ENCODE measurements around the gene CAMTA1. TPM values are rescaled to one million over a fixed set of nuclear protein-coding genes. Genes with fewer than 3 reads are reported as not detected.

CAMTA1 gene
- total RNA-seq, 1 experiment from 2014 or later = 85.2 TPM

DNA sequence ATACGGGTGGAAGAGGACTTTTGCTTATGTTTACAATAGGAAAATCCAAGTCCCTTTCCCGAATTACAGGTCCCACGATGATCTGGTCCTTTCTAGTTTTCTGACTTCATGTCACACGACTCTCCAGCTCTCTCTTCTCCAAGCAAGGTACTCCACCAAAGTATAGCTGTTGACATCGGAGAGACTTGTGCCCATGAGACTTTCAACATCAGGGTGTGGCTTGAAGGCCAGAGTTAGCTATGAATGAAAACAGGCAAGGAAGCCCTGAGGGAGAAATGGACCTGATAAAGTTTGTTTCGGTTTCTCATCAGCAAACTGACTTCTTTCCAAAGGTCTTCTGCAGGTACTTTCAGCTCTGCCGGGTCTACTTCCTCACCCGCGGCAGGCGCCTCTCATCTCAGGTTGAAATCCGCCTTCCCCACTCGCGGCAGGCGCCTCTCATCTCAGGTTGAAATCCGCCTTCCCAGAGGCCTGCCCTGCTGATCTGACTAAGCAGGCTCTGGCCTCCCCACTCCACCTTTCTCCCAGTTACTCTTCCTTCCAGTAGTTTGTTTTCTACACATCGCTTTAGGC, 996.8 kb downstream of the CAMTA1 start:
- Histone ChIP-seq H3K27me3 (replicated peaks; ENCODE audit: insufficient read depth, low read depth, low read length, poor library complexity) (no peaks in the 10 kb centered on the region), H3K27ac (ENCODE audit: low read depth, low read length, poor library complexity, severe bottlenecking) (no peak overlapping the region), H3K36me3 (ENCODE audit: insufficient read depth, low read length, poor library complexity, severe bottlenecking) (peaks cover 24% of the 10 kb centered on the region), H3K4me3 (ENCODE audit: low read depth, low read length, poor library complexity, severe bottlenecking) (no peak overlapping the region), H3K4me1 (ENCODE audit: insufficient read depth, low read length, poor library complexity, severe bottlenecking) (peaks cover 5% of the 10 kb centered on the region), H3K9me3 (ENCODE audit: low read depth, low read length, poor library complexity, severe bottlenecking) (no peaks in the 10 kb centered on the region)
- DNase-seq (ENCODE audit: low spot score) = no peak
- POLR2A ChIA-PET (ENCODE audit: low non-redundant PET) = no interaction called here
- no TSS peak for BruUV-seq (replicated peaks)
- intact Hi-C loops (cut with micrococcal nuclease; ENCODE audit: unreplicated experiment) = no loop called here
- no peak for TF ChIP-seq EZH2 (IDR thresholded peaks at IDR 0.05; ENCODE audit: borderline replicate concordance, low read depth, low read length, poor library complexity, severe bottlenecking)
- TF ChIP-seq CTCF (conservative IDR thresholded peaks at IDR 0.05; ENCODE audit: low read depth, low read length) = no peak
- CTCF ChIA-PET = no interaction called here

DNA sequence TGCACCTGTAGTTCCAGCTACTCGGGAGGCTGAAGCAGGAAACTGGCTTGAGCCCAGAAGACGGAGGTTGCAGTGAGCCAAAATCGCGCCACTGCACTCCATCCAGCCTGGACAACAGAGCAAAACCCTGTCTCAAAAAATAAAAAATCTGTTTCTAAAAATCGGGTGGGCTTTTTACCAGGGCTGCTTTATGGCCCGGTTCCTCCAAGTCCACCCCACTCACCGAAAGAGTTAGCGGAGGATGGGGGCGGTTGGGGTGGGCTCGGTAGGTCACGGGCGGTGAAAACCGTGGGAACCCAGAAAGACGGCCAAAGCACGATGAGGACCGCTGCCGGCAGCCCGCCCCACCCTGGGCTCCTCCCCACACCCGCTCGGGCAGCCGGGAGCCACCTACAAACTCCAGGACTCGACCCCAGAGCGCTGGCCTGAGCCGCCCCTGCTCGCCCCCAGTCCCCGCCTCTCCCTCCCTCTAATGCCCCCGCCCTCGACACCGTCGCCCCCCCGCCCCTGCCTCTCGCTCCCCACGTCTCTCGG, 998.0 kb downstream of the CAMTA1 start:
- POLR2A ChIA-PET (ENCODE audit: low non-redundant PET) = no interaction called here
- H3K4me1 ChIP-seq (ENCODE audit: insufficient read depth, low read length, poor library complexity, severe bottlenecking) = peaks cover 5% of the 10 kb centered on the region

DNA sequence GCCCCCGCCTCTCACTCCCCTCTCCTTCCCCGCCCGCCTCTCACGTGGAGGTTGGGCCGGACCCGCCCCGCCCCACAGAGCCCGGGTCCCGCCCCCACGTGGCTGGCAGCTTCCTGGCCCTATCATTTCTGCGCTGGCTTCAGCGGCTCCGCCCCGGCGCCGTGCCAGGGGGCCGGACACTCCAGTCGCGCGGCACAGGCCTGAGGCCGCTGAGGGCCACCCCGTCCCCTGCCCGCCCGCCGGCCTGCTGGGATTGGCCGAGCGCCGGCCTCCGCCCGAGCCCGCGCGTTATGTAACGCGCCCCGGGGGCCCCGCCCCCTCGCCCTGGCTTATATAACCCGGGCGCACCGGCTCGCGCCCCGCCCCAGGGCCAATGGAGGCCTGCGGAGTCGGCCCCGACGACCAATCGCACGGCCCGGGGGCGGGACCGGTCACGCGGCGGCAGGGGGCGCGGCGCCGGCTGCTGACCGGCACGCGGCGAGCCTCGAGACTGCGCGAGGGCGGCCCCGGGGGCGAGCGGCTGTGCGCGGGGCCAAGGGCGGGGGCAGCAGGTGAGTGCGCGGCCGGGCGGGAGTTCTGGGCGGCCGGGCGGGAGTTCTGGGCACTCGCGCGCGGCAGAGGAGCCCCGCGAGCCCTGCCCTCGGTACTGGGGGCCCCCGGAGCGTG, 998.7 kb downstream of the CAMTA1 start, which contains the start of gene PER3:
PER3 (plus strand) TSS at position 466 of the 666 bp plus-strand sequence. CDS start 587 bp downstream, outside the sequence.
- no TSS peak for BruUV-seq (replicated peaks)
- Histone ChIP-seq H3K4me1 (ENCODE audit: insufficient read depth, low read length, poor library complexity, severe bottlenecking) (peaks cover 5% of the 10 kb centered on the region), H3K36me3 (ENCODE audit: insufficient read depth, low read length, poor library complexity, severe bottlenecking) (peaks cover 13% of the 10 kb centered on the region), H3K4me3 (ENCODE audit: low read depth, low read length, poor library complexity, severe bottlenecking) (peak within 1 kb of the TSS; percentile 57), H3K9me3 (ENCODE audit: low read depth, low read length, poor library complexity, severe bottlenecking) (no peaks in the 10 kb centered on the region), H3K27me3 (replicated peaks; ENCODE audit: insufficient read depth, low read depth, low read length, poor library complexity) (no peaks in the 10 kb centered on the region), H3K27ac (ENCODE audit: low read depth, low read length, poor library complexity, severe bottlenecking) (peak within 1 kb of the TSS; percentile 57)
- POLR2A ChIA-PET (ENCODE audit: low non-redundant PET) = no interaction called here
- peak; percentile 97 for DNase-seq (ENCODE audit: low spot score)
- intact Hi-C loops (cut with micrococcal nuclease; ENCODE audit: unreplicated experiment) = no loop called here
- TF ChIP-seq EZH2 (IDR thresholded peaks at IDR 0.05; ENCODE audit: borderline replicate concordance, low read depth, low read length, poor library complexity, severe bottlenecking) (no peak), CTCF (conservative IDR thresholded peaks at IDR 0.05; ENCODE audit: low read depth, low read length) (no peak)
- CTCF ChIA-PET = no interaction called here

More for the DNA sequence above, 998.0 kb downstream of the CAMTA1 start:
- H3K9me3 ChIP-seq (ENCODE audit: low read depth, low read length, poor library complexity, severe bottlenecking) = no peaks in the 10 kb centered on the region
- CTCF ChIA-PET = no interaction called here
- peak; percentile 27 for DNase-seq (ENCODE audit: low spot score)
- H3K36me3 ChIP-seq (ENCODE audit: insufficient read depth, low read length, poor library complexity, severe bottlenecking) = peaks cover 13% of the 10 kb centered on the region
- no peaks in the 10 kb centered on the region for H3K27me3 ChIP-seq (replicated peaks; ENCODE audit: insufficient read depth, low read depth, low read length, poor library complexity)
- H3K4me3 ChIP-seq (ENCODE audit: low read depth, low read length, poor library complexity, severe bottlenecking) = peak overlapping the region; percentile 57
- TF ChIP-seq CTCF (conservative IDR thresholded peaks at IDR 0.05; ENCODE audit: low read depth, low read length) (no peak), EZH2 (IDR thresholded peaks at IDR 0.05; ENCODE audit: borderline replicate concordance, low read depth, low read length, poor library complexity, severe bottlenecking) (no peak)
- H3K27ac ChIP-seq (ENCODE audit: low read depth, low read length, poor library complexity, severe bottlenecking) = peak overlapping the region; percentile 41
- intact Hi-C loops (cut with micrococcal nuclease; ENCODE audit: unreplicated experiment) = no loop called here
- no TSS peak for BruUV-seq (replicated peaks)

All from A673 (cell line).